Measurements from ENCODE around the gene VSTM4.

Gene VSTM4

GRCh38 chr10:49070701-49071100, 44.6 kb downstream of the VSTM4 start:
- no peak for DNase-seq (ENCODE audit: low read depth)

GRCh38 chr10:49068672-49069217, 46.6 kb downstream of the VSTM4 start:
- no peak for DNase-seq (ENCODE audit: low read depth)

GRCh38 chr10:49068209-49068608, 47.1 kb downstream of the VSTM4 start:
- no peak for DNase-seq (ENCODE audit: low read depth)

- DNase-seq (ENCODE audit: low read depth) = no peak
Measured at GRCh38 chr10:49066944-49067730, 48.2 kb downstream of the VSTM4 start.

GRCh38 chr10:49062229-49062628, 53.1 kb downstream of the VSTM4 start:
- DNase-seq (ENCODE audit: low read depth) = no peak

- DNase-seq (ENCODE audit: low read depth) = no peak
Measured at GRCh38 chr10:49061667-49062066, 53.7 kb downstream of the VSTM4 start.

- no peak for DNase-seq (ENCODE audit: low read depth)
Measured at GRCh38 chr10:49058463-49059255, 56.7 kb downstream of the VSTM4 start.

GRCh38 chr10:49057231-49057880, 58.0 kb downstream of the VSTM4 start:
- no peak for DNase-seq (ENCODE audit: low read depth)

GRCh38 chr10:49056356-49056755, 59.0 kb downstream of the VSTM4 start:
- no peak for DNase-seq (ENCODE audit: low read depth)

- no peak for DNase-seq (ENCODE audit: low read depth)
Measured at GRCh38 chr10:49055221-49055849, 60.0 kb downstream of the VSTM4 start.

GRCh38 chr10:49054753-49055152, 60.6 kb downstream of the VSTM4 start:
- DNase-seq (ENCODE audit: low read depth) = no peak

GRCh38 chr10:49053998-49054692, 61.2 kb downstream of the VSTM4 start:
- no peak for DNase-seq (ENCODE audit: low read depth)

GRCh38 chr10:49053053-49053997, 62.0 kb downstream of the VSTM4 start:
- no peak for DNase-seq (ENCODE audit: low read depth)

GRCh38 chr10:49052069-49052468, 63.3 kb downstream of the VSTM4 start:
- DNase-seq (ENCODE audit: low read depth) = no peak

GRCh38 chr10:49050906-49051305, 64.4 kb downstream of the VSTM4 start:
- no peak for DNase-seq (ENCODE audit: low read depth)

- DNase-seq (ENCODE audit: low read depth) = no peak
Measured at GRCh38 chr10:49050366-49050765, 65.0 kb downstream of the VSTM4 start.

- DNase-seq (ENCODE audit: low read depth) = no peak
Measured at GRCh38 chr10:49049660-49050059, 65.7 kb downstream of the VSTM4 start.

- no peak for DNase-seq (ENCODE audit: low read depth)
Measured at GRCh38 chr10:49047128-49047639, 68.1 kb downstream of the VSTM4 start.

GRCh38 chr10:49044293-49045193, 70.8 kb downstream of the VSTM4 start:
- no peak for DNase-seq (ENCODE audit: low read depth)
